Activated CD4-positive, CD25-positive, alpha-beta regulatory T cell treated with anti-CD3 and anti-CD28 coated beads, Interleukin-2, amount 50 U/mL, for 72 hours (primary cell): ENCODE data around the gene MCRIP2.

Experiments used
- DNase-seq: peaks from one replicate; pipeline ENCODE4 v3.0.0; 2021

Gene MCRIP2

GRCh38 chr16:672371-672770 lies 30.7 kb downstream of the MCRIP2 start:
- DNase-seq: no peak

GRCh38 chr16:672851-673250 lies 31.2 kb downstream of the MCRIP2 start:
- DNase-seq: no peak

GRCh38 chr16:673399-673991 lies 31.9 kb downstream of the MCRIP2 start:
- DNase-seq: no peak

GRCh38 chr16:674214-674881 lies 32.7 kb downstream of the MCRIP2 start:
- DNase-seq: no peak

- no peak for DNase-seq
These were observed 33.6 kb downstream of the MCRIP2 start, which contains the start of gene RHBDL1 for GRCh38 chr16:674968-675883. TSS of gene RHBDL1 (plus strand) at chr16:675671. CDS start at chr16:675791, 120 bp downstream.

- no peak for DNase-seq
These were observed 34.4 kb downstream of the MCRIP2 start for GRCh38 chr16:675884-676564.

GRCh38 chr16:676565-676902 lies 34.9 kb downstream of the MCRIP2 start:
- no peak for DNase-seq

GRCh38 chr16:676913-677312 lies 35.3 kb downstream of the MCRIP2 start:
- no peak for DNase-seq

GRCh38 chr16:677316-678190 lies 35.9 kb downstream of the MCRIP2 start:
- no peak for DNase-seq

GRCh38 chr16:678209-678857 lies 36.7 kb downstream of the MCRIP2 start:
- no peak for DNase-seq

- DNase-seq: peak; percentile 61
These were observed 37.5 kb downstream of the MCRIP2 start for GRCh38 chr16:678858-679813.

GRCh38 chr16:679814-680624 lies 38.4 kb downstream of the MCRIP2 start, which contains the start of gene STUB1:
TSS of gene STUB1 (plus strand) at chr16:680410. CDS start at chr16:680526, 116 bp downstream.
- peak; percentile 90 for DNase-seq

- no peak for DNase-seq
These were observed 39.0 kb downstream of the MCRIP2 start for GRCh38 chr16:680625-680945.

- DNase-seq: no peak
These were observed 39.5 kb downstream of the MCRIP2 start for GRCh38 chr16:680967-681745.

GRCh38 chr16:681746-682427 lies 40.3 kb downstream of the MCRIP2 start:
- DNase-seq: no peak

- DNase-seq: no peak
These were observed 41.1 kb downstream of the MCRIP2 start for GRCh38 chr16:682493-683395.
